HepG2 (cell line): Measurements from ENCODE around the gene PP2D1. TPM values are rescaled to one million over a fixed set of nuclear protein-coding genes. Genes with fewer than 3 reads are reported as not detected.
A peak's percentile ranks its signal among the peaks of the same experiment; 100 is the strongest.

Source experiments
- BCL6 ChIP-seq: IDR thresholded peaks from 2 replicates; pipeline ENCODE4 v1.6.1; 2016; ENCODE audit warnings: missing genetic modification reagents, missing compliant biosample characterization
- BHLHE40 ChIP-seq: IDR thresholded peaks from 2 replicates; pipeline ENCODE4 v1.6.1; 2011; ENCODE audit warnings: low read length, improper control_type of control experiment
- DMAP1 ChIP-seq: IDR thresholded peaks from 2 replicates; pipeline ENCODE4 v1.6.1; 2016
- ETV5 ChIP-seq: IDR thresholded peaks from 2 replicates; pipeline ENCODE4 v1.6.1; 2018; ENCODE audit warnings: missing biosample characterization, missing genetic modification reagents, inconsistent platforms, borderline replicate concordance
- GABPB1 ChIP-seq: IDR thresholded peaks from 2 replicates; pipeline ENCODE4 v1.6.1; 2016; ENCODE audit warnings: mild to moderate bottlenecking, missing genetic modification reagents, moderate library complexity, missing compliant biosample characterization
- GATA4 ChIP-seq: sonication (generic); IDR thresholded peaks from 2 replicates; pipeline ENCODE4 v1.6.1; 2016; ENCODE audit warnings: antibody characterized with exemption, low read depth, borderline replicate concordance
- HMGXB3 ChIP-seq: sonication (generic); formaldehyde crosslinking; IDR thresholded peaks from 2 replicates; pipeline ENCODE4 v1.4.0; 2020; ENCODE audit warnings: missing genetic modification reagents, borderline replicate concordance
- HOXA3 ChIP-seq: sonication (generic); formaldehyde crosslinking; IDR thresholded peaks from 2 replicates; pipeline ENCODE4 v1.5.0; 2020; ENCODE audit warnings: missing genetic modification reagents
- HOXA5 ChIP-seq: sonication (generic); formaldehyde crosslinking; IDR thresholded peaks from 2 replicates; pipeline ENCODE4 v1.4.0; 2020; ENCODE audit warnings: missing genetic modification reagents
- MXD4 ChIP-seq: IDR thresholded peaks from 2 replicates; pipeline ENCODE4 v1.6.1; 2016; ENCODE audit warnings: mild to moderate bottlenecking, missing biosample characterization, missing genetic modification reagents
- NCOA2 ChIP-seq: sonication (generic); formaldehyde crosslinking; IDR thresholded peaks from 2 replicates; pipeline ENCODE4 v1.8.0; 2022; ENCODE audit warnings: inconsistent platforms
- NPAS2 ChIP-seq: sonication (generic); formaldehyde crosslinking; IDR thresholded peaks from 2 replicates; pipeline ENCODE4 v1.8.0; 2022; ENCODE audit warnings: mild to moderate bottlenecking, missing genetic modification reagents, borderline replicate concordance
- SOX13 ChIP-seq, 3 experiments: fragments of 450-650 bp in 1 of 3; sonication (generic) in 1 of 3; formaldehyde crosslinking in 1 of 3; IDR thresholded peaks in 2 of 3; conservative IDR thresholded peaks in 1 of 3; 2 replicates each; pipeline versions ENCODE4 v1.5.0 to v1.6.1; 2016 to 2020; ENCODE audit warnings: antibody characterized with exemption in 1 of 3, mild to moderate bottlenecking in 1 of 3, missing compliant biosample characterization in 1 of 3, missing genetic modification reagents in 1 of 3, moderate library complexity in 1 of 3
- SOX5 ChIP-seq: IDR thresholded peaks from 2 replicates; pipeline ENCODE4 v1.6.1; 2016; ENCODE audit warnings: borderline replicate concordance
- TFE3 ChIP-seq: IDR thresholded peaks from 2 replicates; pipeline ENCODE4 v1.6.1; 2016
- ZNF253 ChIP-seq: sonication (generic); formaldehyde crosslinking; IDR thresholded peaks from 2 replicates; pipeline ENCODE4 v1.8.0; 2022; ENCODE audit warnings: mild to moderate bottlenecking, missing genetic modification reagents, borderline replicate concordance
- ZNF274 ChIP-seq: sonication (generic); formaldehyde crosslinking; IDR thresholded peaks from 2 replicates; pipeline ENCODE4 v1.5.1; 2020; ENCODE audit warnings: mild to moderate bottlenecking, missing genetic modification reagents
- ZNF512 ChIP-seq: sonication (generic); formaldehyde crosslinking; IDR thresholded peaks from 2 replicates; pipeline ENCODE4 v1.4.0; 2020; ENCODE audit warnings: mild to moderate bottlenecking, missing genetic modification reagents
- ZNF572 ChIP-seq: sonication (generic); formaldehyde crosslinking; IDR thresholded peaks from 2 replicates; pipeline ENCODE4 v1.5.1; 2020; ENCODE audit warnings: mild to moderate bottlenecking, missing genetic modification reagents
- polyA plus RNA-seq, 8 experiments: library from polyadenylated mRNA; depleted of rRNA in 3 of 8; stranded (reverse) in 7 of 8; unstranded in 1 of 8; fragments of >200 nt; fragmentation: Illumina TruSeq in 4 of 8; extraction: Trizol in 4 of 8; gene quantifications; 2 replicates each; pipeline versions ENCODE4 v1.2.1 to v1.2.3, GENCODE V29; 2011 to 2016; ENCODE audit warnings: low read depth in 4 of 8, missing spikeins in 1 of 8, mixed read lengths in 1 of 8; ENCODE audit not compliant: insufficient read depth in 1 of 8
- total RNA-seq, 5 experiments: library from RNA; depleted of rRNA; stranded (reverse); fragments of >200 nt; fragmentation: Illumina TruSeq; extraction: Trizol; gene quantifications; 2 replicates each; pipeline ENCODE4 v1.2.3, GENCODE V29; 2016; ENCODE audit warnings: low read depth in 1 of 5
- TF ChIP-seq, protein P1 (sequence below): fragments of 450-650 bp; IDR thresholded peaks from 2 replicates; pipeline ENCODE4 v1.6.1; 2017

The PP2D1 gene
- total and polyA plus RNA-seq, 2 of the 13 experiments (the other 11 are each of a cell fraction or from before 2014, with no cell fraction given), result not detected

- TF ChIP-seq ZNF512 (CRISPR knock-in tag) (no peak), ZNF253 (CRISPR knock-in tag) (0 out of 2 replicates have a peak, but pooled peaks have one; percentile 37), HOXA5 (CRISPR knock-in tag) (0 out of 2 replicates have a peak, but pooled peaks have one; percentile 31), ZNF274 (CRISPR knock-in tag) (peak; percentile 78; the same call in 1 of the 2 replicates), TFE3 (peak; percentile 86), ETV5 (CRISPR knock-in tag) (peak; percentile 87), GABPB1 (CRISPR knock-in tag) (peak; percentile 98), HOXA3 (peak; percentile 98), SOX5 (CRISPR knock-in tag) (peak; percentile 55), ZNF572 (CRISPR knock-in tag) (0 out of 2 replicates have a peak, but pooled peaks have one; percentile 78), HMGXB3 (CRISPR knock-in tag) (peak; percentile 80; the same call in 1 of the 2 replicates), BHLHE40 (peak; percentile 93), MXD4 (CRISPR knock-in tag) (0 out of 2 replicates have a peak, but pooled peaks have one; percentile 53), NCOA2 (no peak; the same call in 1 of the 2 replicates), GATA4 (no peak), SOX13 (IDR thresholded peaks at IDR 0.05) (0 out of 2 replicates have a peak, but pooled peaks have one; percentile 41), SOX13 (CRISPR knock-in tag; conservative IDR thresholded peaks at IDR 0.05 in 1 of 2, IDR thresholded peaks at IDR 0.05 in 1 of 2) (peak in 1 of 2 experiments; percentile 77; a peak in 2 of 4 replicates), BCL6 (CRISPR knock-in tag) (peak; percentile 41), DMAP1 (CRISPR knock-in tag) (peak; percentile 90), NPAS2 (no peak)
- TF ChIP-seq, protein P1, sequence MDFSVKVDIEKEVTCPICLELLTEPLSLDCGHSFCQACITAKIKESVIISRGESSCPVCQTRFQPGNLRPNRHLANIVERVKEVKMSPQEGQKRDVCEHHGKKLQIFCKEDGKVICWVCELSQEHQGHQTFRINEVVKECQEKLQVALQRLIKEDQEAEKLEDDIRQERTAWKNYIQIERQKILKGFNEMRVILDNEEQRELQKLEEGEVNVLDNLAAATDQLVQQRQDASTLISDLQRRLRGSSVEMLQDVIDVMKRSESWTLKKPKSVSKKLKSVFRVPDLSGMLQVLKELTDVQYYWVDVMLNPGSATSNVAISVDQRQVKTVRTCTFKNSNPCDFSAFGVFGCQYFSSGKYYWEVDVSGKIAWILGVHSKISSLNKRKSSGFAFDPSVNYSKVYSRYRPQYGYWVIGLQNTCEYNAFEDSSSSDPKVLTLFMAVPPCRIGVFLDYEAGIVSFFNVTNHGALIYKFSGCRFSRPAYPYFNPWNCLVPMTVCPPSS, result 0 out of 2 replicates have a peak, but pooled peaks have one; percentile 54
Measured at GRCh38 chr3:19946832-19947548, 65.1 kb downstream of the PP2D1 start, which contains the start of gene RAB5A (continued).
